ENCODE results near the gene VAV2.

Gene VAV2

DNA sequence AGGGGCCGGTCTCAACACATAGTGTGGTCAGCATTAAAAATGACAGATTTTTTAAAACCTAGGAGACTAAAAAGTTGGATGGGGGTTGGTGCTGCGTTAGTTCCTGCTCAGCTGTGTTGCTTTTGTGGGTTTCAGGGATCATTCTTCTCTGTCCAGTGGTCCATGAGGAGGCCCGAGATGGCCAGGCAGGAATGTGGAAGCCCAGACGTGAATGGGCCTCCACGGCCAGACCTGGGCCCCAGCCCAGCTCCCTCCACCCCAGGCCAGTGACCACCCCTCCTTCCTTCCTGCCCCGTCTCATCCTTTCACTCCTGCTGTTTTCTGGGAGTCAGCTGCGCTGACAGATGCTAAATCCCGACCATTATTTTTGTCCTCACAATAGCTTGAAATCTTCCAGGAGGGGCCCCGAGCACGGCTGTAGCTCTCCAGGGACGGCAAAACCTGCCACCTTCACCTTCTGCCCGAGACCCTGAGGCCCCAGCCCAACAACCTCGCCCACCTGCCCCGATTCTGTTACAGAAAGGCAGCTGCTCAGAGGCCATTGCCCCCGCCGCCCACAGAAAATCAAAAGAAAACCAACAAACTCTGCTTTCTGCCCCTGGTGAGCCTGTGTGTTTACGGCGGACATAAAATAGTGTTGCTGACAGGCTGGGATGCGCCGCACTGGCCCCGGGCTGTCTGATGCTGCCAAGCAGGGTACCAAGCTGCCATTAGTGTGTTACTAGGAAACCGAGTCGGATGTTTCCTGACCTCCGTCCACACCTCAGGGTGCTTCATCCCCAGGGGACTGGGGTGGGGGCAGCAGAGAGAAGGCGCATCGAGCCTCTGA, 170.3 kb downstream of the VAV2 start:
- TF ChIP-seq, protein P1, sequence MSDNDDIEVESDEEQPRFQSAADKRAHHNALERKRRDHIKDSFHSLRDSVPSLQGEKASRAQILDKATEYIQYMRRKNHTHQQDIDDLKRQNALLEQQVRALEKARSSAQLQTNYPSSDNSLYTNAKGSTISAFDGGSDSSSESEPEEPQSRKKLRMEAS (IDR thresholded peaks at IDR 0.05): no peak
- TF ChIP-seq ZBTB7A (IDR thresholded peaks at IDR 0.05; ENCODE audit: low read depth): no peak
- TF ChIP-seq CREB1 (IDR thresholded peaks at IDR 0.05; ENCODE audit: low read depth): no peak
- TF ChIP-seq TCF12 (IDR thresholded peaks at IDR 0.05; ENCODE audit: low read depth): no peak
- TF ChIP-seq YY1 (IDR thresholded peaks at IDR 0.05; ENCODE audit: low read depth): no peak

DNA sequence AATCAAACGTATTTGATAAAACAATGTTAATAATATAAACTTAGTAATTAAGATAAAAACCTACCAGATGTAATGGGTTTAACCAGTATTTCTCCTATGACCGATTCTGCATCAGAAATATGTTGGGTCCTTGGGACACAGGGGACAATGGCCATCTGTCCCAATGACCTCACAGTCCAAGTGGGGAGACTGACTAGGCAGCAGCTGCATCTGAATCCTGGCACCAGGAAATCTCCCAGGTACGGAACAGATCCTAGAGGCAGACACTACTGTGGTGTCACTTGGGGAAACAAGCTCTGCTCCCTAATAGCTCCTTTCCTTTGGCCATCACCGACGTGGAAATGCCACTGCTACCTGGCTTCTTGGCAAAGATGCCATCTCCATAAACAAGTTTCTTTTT, 172.2 kb downstream of the VAV2 start:
- TF ChIP-seq EP300 (IDR thresholded peaks at IDR 0.05; ENCODE audit: borderline replicate concordance) (no peak), CREB1 (IDR thresholded peaks at IDR 0.05; ENCODE audit: low read depth) (no peak)

DNA sequence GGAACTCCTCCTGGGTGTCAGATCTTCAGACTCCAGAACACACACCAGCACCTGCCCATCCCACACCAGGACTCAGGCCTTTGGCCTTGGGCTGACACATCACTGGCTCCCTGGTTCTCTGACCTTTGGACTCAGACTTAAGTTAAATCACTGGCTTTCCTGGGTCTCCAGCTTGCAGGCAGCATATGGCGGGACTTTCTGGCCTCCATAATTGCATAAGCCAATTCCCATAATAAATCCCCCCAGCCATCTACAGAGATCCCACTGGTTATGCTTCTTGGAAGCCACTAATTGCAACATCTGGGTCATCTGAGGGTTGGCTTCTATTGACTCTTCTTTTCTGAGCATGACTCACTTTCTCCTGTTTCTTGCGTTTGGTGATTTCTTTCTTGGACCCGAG, 173.7 kb downstream of the VAV2 start:
- no peak for TF ChIP-seq ZBTB7A (IDR thresholded peaks at IDR 0.05; ENCODE audit: low read depth)
- no peak for TF ChIP-seq EGR1 (IDR thresholded peaks at IDR 0.05)
- TF ChIP-seq, protein P1 (IDR thresholded peaks at IDR 0.05): no peak
- no peak for TF ChIP-seq FOXM1 (IDR thresholded peaks at IDR 0.05; ENCODE audit: borderline replicate concordance, low read depth)
- no peak for TF ChIP-seq YY1 (IDR thresholded peaks at IDR 0.05; ENCODE audit: low read depth)
- TF ChIP-seq CREB1 (IDR thresholded peaks at IDR 0.05; ENCODE audit: low read depth): no peak
- TF ChIP-seq, protein P2, sequence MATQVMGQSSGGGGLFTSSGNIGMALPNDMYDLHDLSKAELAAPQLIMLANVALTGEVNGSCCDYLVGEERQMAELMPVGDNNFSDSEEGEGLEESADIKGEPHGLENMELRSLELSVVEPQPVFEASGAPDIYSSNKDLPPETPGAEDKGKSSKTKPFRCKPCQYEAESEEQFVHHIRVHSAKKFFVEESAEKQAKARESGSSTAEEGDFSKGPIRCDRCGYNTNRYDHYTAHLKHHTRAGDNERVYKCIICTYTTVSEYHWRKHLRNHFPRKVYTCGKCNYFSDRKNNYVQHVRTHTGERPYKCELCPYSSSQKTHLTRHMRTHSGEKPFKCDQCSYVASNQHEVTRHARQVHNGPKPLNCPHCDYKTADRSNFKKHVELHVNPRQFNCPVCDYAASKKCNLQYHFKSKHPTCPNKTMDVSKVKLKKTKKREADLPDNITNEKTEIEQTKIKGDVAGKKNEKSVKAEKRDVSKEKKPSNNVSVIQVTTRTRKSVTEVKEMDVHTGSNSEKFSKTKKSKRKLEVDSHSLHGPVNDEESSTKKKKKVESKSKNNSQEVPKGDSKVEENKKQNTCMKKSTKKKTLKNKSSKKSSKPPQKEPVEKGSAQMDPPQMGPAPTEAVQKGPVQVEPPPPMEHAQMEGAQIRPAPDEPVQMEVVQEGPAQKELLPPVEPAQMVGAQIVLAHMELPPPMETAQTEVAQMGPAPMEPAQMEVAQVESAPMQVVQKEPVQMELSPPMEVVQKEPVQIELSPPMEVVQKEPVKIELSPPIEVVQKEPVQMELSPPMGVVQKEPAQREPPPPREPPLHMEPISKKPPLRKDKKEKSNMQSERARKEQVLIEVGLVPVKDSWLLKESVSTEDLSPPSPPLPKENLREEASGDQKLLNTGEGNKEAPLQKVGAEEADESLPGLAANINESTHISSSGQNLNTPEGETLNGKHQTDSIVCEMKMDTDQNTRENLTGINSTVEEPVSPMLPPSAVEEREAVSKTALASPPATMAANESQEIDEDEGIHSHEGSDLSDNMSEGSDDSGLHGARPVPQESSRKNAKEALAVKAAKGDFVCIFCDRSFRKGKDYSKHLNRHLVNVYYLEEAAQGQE (IDR thresholded peaks at IDR 0.05; ENCODE audit: low read depth): no peak
- TF ChIP-seq TEAD4 (IDR thresholded peaks at IDR 0.05): no peak
- TF ChIP-seq NFIC (IDR thresholded peaks at IDR 0.05): no peak
- no peak for TF ChIP-seq TCF12 (IDR thresholded peaks at IDR 0.05; ENCODE audit: low read depth)
- TF ChIP-seq, protein P3, sequence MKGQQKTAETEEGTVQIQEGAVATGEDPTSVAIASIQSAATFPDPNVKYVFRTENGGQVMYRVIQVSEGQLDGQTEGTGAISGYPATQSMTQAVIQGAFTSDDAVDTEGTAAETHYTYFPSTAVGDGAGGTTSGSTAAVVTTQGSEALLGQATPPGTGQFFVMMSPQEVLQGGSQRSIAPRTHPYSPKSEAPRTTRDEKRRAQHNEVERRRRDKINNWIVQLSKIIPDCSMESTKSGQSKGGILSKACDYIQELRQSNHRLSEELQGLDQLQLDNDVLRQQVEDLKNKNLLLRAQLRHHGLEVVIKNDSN (IDR thresholded peaks at IDR 0.05): no peak
- no peak for TF ChIP-seq EP300 (IDR thresholded peaks at IDR 0.05; ENCODE audit: borderline replicate concordance)
- TF ChIP-seq TAF1 (IDR thresholded peaks at IDR 0.05; ENCODE audit: low read depth): no peak
- no peak for TF ChIP-seq RAD21 (IDR thresholded peaks at IDR 0.05; ENCODE audit: low read depth)
- TF ChIP-seq CEBPB (IDR thresholded peaks at IDR 0.05): no peak

DNA sequence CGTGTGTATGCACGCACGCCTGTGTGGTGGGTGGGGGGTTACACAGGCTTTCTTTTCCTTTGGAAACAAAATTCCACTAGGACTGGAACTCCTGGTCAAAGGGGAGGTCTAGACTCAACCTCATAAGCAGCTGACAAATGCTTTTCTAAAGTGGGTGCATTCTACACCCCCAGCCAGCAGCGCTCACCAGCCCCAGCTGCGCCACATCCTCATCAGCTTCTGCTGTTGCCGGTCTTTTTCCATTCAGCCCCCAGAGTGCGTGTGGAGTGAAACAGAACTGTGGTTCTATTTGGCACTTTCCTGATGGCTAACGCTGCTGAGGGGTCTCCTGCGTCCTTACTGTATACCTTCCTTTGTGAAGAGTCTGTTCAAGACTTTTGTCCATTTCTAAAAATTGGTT, 176.3 kb downstream of the VAV2 start:
- TF ChIP-seq, protein P2 (IDR thresholded peaks at IDR 0.05; ENCODE audit: low read depth): no peak
- TF ChIP-seq EGR1 (IDR thresholded peaks at IDR 0.05) (no peak), TCF12 (IDR thresholded peaks at IDR 0.05; ENCODE audit: low read depth) (no peak), ZBTB7A (IDR thresholded peaks at IDR 0.05; ENCODE audit: low read depth) (no peak), YY1 (IDR thresholded peaks at IDR 0.05; ENCODE audit: low read depth) (no peak), CEBPB (IDR thresholded peaks at IDR 0.05) (no peak), CREB1 (IDR thresholded peaks at IDR 0.05; ENCODE audit: low read depth) (no peak), RAD21 (IDR thresholded peaks at IDR 0.05; ENCODE audit: low read depth) (no peak), EP300 (IDR thresholded peaks at IDR 0.05; ENCODE audit: borderline replicate concordance) (no peak), NFIC (IDR thresholded peaks at IDR 0.05) (no peak), FOXM1 (IDR thresholded peaks at IDR 0.05; ENCODE audit: borderline replicate concordance, low read depth) (no peak), TEAD4 (IDR thresholded peaks at IDR 0.05) (no peak), TAF1 (IDR thresholded peaks at IDR 0.05; ENCODE audit: low read depth) (no peak)
- TF ChIP-seq, protein P3 (IDR thresholded peaks at IDR 0.05): no peak
- TF ChIP-seq, protein P1 (IDR thresholded peaks at IDR 0.05): no peak

DNA sequence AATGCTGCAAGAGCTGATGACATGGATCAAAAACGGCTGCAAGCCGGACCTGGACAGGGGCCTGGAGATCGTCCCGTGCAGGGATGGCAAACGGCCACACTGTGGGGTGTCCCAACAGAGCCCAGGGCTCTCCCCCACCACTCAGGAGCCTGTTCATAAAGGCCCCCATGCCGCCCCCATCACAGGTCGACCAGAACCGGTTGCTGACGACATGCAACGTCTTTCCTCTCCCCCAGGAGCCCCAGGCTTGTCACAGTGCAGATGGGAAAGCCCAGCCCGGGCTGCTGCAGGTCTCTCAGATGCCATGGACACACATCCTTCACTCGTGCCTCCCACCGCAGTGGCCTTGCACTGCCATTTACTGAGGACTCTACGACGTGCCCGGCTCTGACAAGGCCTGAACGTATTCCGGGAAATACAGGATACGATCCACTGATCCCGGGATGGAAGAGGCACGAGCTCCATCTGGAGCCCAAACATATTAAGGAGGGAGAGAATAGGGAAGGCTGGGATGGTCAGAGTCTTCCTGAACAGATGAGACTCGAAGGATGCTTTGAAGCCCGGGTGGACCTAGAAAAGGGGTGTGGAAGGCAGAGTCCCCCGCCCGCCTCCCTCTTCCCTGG, 177.4 kb downstream of the VAV2 start:
- TF ChIP-seq, protein P1 (IDR thresholded peaks at IDR 0.05): no peak
- TF ChIP-seq CREB1 (IDR thresholded peaks at IDR 0.05; ENCODE audit: low read depth) (no peak), YY1 (IDR thresholded peaks at IDR 0.05; ENCODE audit: low read depth) (no peak), CEBPB (IDR thresholded peaks at IDR 0.05) (no peak), TEAD4 (IDR thresholded peaks at IDR 0.05) (no peak), EP300 (IDR thresholded peaks at IDR 0.05; ENCODE audit: borderline replicate concordance) (no peak), RAD21 (IDR thresholded peaks at IDR 0.05; ENCODE audit: low read depth) (no peak), TCF12 (IDR thresholded peaks at IDR 0.05; ENCODE audit: low read depth) (no peak), EGR1 (IDR thresholded peaks at IDR 0.05) (no peak)
- TF ChIP-seq, protein P3 (IDR thresholded peaks at IDR 0.05): no peak
- TF ChIP-seq, protein P2 (IDR thresholded peaks at IDR 0.05; ENCODE audit: low read depth): no peak
